T follicular helper cell (primary cell): ENCODE measurements around the gene PRDM16.

Experiments used
- DNase-seq: peaks from one replicate; pipeline ENCODE4 v3.0.0-alpha.2; 2020; ENCODE audit warnings: low read depth

PRDM16 gene

GRCh38 chr1:3069491-3070308, 697 bp downstream of the PRDM16 start:
- DNase-seq = no peak

- no peak for DNase-seq
Observed at GRCh38 chr1:3070309-3070643, 1.3 kb downstream of the PRDM16 start.

GRCh38 chr1:3070644-3071564, 1.9 kb downstream of the PRDM16 start:
- DNase-seq = no peak

GRCh38 chr1:3071565-3072390, 2.8 kb downstream of the PRDM16 start:
- no peak for DNase-seq

GRCh38 chr1:3072391-3073185, 3.6 kb downstream of the PRDM16 start:
- no peak for DNase-seq

- DNase-seq = no peak
Observed at GRCh38 chr1:3073186-3073488, 4.1 kb downstream of the PRDM16 start.

- no peak for DNase-seq
Observed at GRCh38 chr1:3073489-3074296, 4.7 kb downstream of the PRDM16 start.

- DNase-seq = no peak
Observed at GRCh38 chr1:3074297-3074741, 5.3 kb downstream of the PRDM16 start.

- DNase-seq = no peak
Observed at GRCh38 chr1:3074800-3075199, 5.8 kb downstream of the PRDM16 start.

- DNase-seq = no peak
Observed at GRCh38 chr1:3075666-3076362, 6.8 kb downstream of the PRDM16 start.

GRCh38 chr1:3076363-3076740, 7.3 kb downstream of the PRDM16 start:
- no peak for DNase-seq

GRCh38 chr1:3077081-3077480, 8.1 kb downstream of the PRDM16 start:
- no peak for DNase-seq

- no peak for DNase-seq
Observed at GRCh38 chr1:3077561-3077960, 8.6 kb downstream of the PRDM16 start.

GRCh38 chr1:3078430-3078861, 9.4 kb downstream of the PRDM16 start:
- DNase-seq = no peak

GRCh38 chr1:3078871-3079270, 9.9 kb downstream of the PRDM16 start:
- DNase-seq = no peak

GRCh38 chr1:3079381-3080052, 10.5 kb downstream of the PRDM16 start:
- no peak for DNase-seq

- no peak for DNase-seq
Observed at GRCh38 chr1:3080053-3080955, 11.3 kb downstream of the PRDM16 start.

- DNase-seq = no peak
Observed at GRCh38 chr1:3081171-3081683, 12.2 kb downstream of the PRDM16 start.
